Kidney capillary endothelial cell (primary cell): ENCODE measurements around the gene SUPT3H.
A peak's percentile ranks its signal among the peaks of the same experiment; 100 is the strongest.

Experiments
- DNase-seq: peaks from one replicate; pipeline ENCODE4 v3.0.0-alpha.2; 2018; ENCODE audit warnings: low spot score

SUPT3H gene

GRCh38 chr6:44837741-44838140 lies 540.0 kb downstream of the SUPT3H start:
- DNase-seq, result no peak

- DNase-seq, result no peak
Measured at GRCh38 chr6:44837255-44837654, 540.5 kb downstream of the SUPT3H start.

DNA sequence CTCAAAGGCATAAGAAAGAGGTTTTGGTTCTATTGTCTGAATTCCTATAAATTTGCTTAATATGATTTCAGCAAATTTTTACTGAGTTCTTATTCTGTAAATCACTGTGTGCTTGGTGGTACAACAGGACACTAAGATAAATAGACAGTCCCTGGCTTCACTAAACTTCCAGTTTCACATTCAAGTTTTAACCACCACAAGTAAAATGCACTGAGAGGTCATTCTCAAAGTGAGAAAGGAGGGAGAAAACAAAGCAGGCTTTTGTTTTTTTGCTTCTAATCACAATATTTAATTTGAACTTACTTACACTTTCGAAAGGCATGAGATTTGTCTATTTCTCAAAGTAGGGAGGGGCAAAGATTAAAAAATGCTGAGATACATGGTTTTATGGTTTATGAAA lies 544.5 kb downstream of the SUPT3H start:
- DNase-seq, result no peak

DNA sequence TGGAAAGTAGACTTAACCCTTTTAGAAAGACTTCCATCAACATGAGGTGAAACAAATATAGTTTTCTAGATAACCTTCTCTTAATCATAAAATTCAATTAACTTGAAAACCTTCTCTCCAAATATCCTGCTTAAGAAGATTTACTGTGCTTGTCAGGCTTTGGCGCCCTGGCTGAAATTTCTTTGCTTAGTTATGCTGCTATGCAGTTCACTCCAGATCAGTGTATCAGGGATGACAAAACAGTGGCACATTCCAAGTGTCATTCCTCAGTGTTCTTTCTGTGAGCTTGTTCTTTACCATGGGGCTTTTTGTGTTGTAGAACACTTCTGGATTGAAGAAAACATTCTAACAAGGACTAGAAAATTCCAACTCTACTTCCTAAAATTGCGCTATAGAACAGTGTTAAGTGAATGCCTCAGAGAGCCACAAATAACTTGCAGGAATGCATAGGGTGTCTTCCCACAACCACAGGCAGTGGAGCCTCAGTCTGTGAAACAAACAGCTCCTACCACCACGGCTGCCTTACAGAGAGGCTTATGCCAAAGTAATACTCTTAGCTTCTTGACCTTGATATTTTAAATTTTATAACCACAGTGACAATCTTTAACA lies 546.6 kb downstream of the SUPT3H start:
- DNase-seq, result no peak

- DNase-seq, result no peak
Measured at GRCh38 chr6:44829836-44830235, 547.9 kb downstream of the SUPT3H start.

- no peak for DNase-seq
Measured at GRCh38 chr6:44828780-44829179, 549.0 kb downstream of the SUPT3H start.

- DNase-seq, result no peak
Measured at GRCh38 chr6:44826025-44826676, 551.6 kb downstream of the SUPT3H start.

DNA sequence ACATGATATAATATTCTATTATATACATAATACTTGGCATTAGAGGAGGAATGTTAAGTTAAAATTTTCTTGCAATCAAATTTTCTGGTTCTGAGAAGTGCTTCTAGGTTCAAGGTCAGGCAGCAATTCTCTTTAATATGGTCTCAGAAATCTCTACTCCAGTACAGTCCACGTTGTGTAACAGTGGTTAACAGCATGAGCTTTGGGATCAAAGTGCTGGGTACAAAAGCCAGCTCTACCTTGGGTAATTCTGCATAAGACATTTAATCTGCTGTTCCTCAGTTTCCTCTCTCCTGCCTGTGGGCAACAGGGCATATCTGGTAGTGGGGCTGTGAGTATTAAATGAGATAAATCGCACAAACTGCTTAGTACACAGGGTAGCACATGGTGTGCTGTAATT lies 552.5 kb downstream of the SUPT3H start:
- DNase-seq, result no peak

GRCh38 chr6:44824567-44824966 lies 553.2 kb downstream of the SUPT3H start:
- no peak for DNase-seq

DNA sequence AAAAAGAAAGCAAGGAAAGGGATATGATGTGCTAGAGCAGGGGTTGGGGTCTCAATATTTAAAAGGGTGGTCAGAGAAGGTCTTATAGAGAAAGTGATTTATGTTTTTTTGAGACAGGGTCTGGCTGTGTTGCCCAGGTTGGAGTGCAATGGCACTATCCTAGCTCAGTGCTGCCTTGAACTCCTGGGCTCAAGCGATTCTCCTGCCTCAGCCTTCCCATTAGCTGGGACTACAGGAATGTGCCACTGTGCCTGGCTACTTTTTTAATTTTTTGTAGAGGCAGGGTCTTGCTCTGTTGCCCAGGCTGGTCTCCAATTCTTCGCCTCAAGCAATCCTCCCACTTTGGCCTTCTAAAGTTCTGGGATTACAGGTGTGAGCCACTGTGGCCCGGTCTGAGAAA lies 557.0 kb downstream of the SUPT3H start:
- DNase-seq, result no peak

DNA sequence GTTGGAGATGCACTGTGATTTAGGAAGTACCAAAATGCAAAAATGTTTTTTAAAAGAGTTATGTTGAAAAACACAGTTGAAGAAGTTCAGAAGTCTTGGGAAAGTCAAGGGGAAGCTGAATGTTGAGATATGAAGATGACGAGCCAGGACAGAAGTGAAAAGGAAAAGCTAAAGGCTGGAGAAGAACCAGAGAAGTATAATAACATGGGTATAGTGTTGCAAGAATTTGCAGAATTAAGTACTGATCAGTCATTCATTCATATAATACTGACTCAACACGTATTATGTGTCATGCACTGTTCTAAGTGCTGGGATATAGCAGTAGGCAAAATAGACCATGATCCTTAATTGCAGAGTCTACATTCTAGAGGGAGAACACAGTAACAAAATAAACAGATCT lies 557.4 kb downstream of the SUPT3H start:
- DNase-seq, result no peak

DNA sequence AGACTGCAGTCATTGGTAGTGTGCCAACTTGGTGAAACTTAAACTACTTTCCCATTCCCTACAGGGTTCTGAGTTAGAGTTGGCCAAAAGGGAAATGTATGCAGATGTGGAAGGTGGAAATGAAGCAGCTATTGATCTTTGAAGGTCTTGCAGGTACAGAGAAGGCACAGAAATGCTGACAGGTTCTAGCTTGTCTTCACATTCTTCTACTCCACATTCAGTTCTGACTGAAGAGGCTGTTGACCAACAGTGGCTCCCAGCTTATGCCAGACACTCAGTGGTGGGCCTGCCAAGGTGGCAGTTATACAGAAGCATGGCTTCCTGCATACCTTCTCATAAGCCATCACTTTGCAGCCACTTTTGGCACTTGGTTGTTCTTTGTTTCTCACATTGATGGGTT lies 566.3 kb downstream of the SUPT3H start:
- DNase-seq, result no peak

DNA sequence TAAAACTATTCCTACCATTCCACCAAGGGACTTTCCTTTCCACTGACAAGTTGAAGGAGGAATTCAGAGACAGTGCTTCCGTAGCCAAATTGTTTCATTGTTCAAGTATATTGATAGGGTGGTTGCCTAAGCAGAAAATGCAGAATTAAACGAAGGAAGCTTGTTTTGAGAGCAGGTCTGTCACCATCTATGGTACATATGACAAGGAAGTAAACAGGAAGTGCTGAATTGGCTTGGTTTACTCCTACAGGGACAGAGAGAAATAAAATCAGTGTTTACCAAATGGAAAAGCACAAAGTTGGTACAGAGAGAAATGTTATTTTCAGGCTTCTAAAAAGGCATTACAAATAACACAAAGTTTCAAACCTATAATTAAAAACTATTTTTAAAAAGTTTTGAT lies 568.5 kb downstream of the SUPT3H start:
- DNase-seq, result peak; percentile 1

DNA sequence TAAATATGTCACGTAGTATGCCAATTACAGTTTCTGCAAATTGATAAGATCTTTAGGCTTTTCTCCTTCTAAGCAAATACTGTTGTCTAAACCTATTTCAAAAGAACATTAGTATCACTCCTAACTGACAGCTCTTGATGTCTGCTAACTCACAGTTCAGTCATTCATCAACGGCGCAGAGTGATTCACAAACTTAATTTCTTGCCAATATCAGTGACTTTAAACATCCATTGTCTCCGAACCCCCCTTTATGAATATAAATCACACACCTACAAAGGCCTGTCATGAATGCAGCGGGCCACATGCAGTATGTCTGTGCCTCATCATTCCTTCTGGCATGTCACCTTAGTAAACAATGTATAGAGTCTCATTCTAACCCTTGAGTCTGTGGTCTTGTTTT lies 569.6 kb downstream of the SUPT3H start:
- DNase-seq, result no peak

GRCh38 chr6:44806656-44807055 lies 571.1 kb downstream of the SUPT3H start:
- no peak for DNase-seq

GRCh38 chr6:44805238-44805846 lies 572.4 kb downstream of the SUPT3H start:
- DNase-seq, result no peak

GRCh38 chr6:44804546-44805159 lies 573.1 kb downstream of the SUPT3H start:
- no peak for DNase-seq

GRCh38 chr6:44804016-44804415 lies 573.7 kb downstream of the SUPT3H start:
- no peak for DNase-seq

GRCh38 chr6:44800784-44801592 lies 576.7 kb downstream of the SUPT3H start:
- DNase-seq, result no peak

GRCh38 chr6:44800171-44800783 lies 577.5 kb downstream of the SUPT3H start:
- no peak for DNase-seq

GRCh38 chr6:44797746-44798145 lies 580.0 kb downstream of the SUPT3H start:
- DNase-seq, result no peak

- DNase-seq, result no peak
Measured at GRCh38 chr6:44795326-44795725, 582.4 kb downstream of the SUPT3H start.
